GM23248 (cell line): ENCODE results near the gene PTPRK. TPM values are rescaled to one million over a fixed set of nuclear protein-coding genes. Genes with fewer than 3 reads are reported as not detected.
A peak's percentile ranks its signal among the peaks of the same experiment; 100 is the strongest.

Source experiments
- DNase-seq: peaks from one replicate; pipeline ENCODE4 v3.0.0-alpha.2; 2015
- H2AFZ ChIP-seq: fragments of 200-600 bp; sonication (generic); 2 replicates; pipeline ENCODE4 v1.6.1; 2016; ENCODE audit warnings: antibody characterized with exemption
- H3F3A ChIP-seq: fragments of 200-600 bp; sonication (generic); 2 replicates; pipeline ENCODE4 v1.6.1; 2016; ENCODE audit warnings: mild to moderate bottlenecking, antibody characterized with exemption, mixed run types; ENCODE audit not compliant: insufficient read depth
- H3K27ac ChIP-seq: fragments of 200-600 bp; sonication (generic); 2 replicates; pipeline ENCODE4 v1.5.1; 2016; ENCODE audit warnings: mild to moderate bottlenecking
- H3K27me3 ChIP-seq: fragments of 200-600 bp; sonication (generic); replicated peaks from 2 replicates; pipeline ENCODE4 v1.6.1; 2016; ENCODE audit warnings: mild to moderate bottlenecking; ENCODE audit not compliant: insufficient read depth
- H3K36me3 ChIP-seq: fragments of 200-600 bp; sonication (generic); 2 replicates; pipeline ENCODE4 v1.6.1; 2016; ENCODE audit warnings: low read depth, mild to moderate bottlenecking
- H3K4me1 ChIP-seq: fragments of 200-600 bp; sonication (generic); 2 replicates; pipeline ENCODE4 v1.6.1; 2016; ENCODE audit warnings: mild to moderate bottlenecking; ENCODE audit not compliant: insufficient read depth
- H3K4me2 ChIP-seq: fragments of 200-600 bp; sonication (generic); one replicate; pipeline ENCODE4 v1.6.1; 2016; ENCODE audit warnings: mild to moderate bottlenecking; ENCODE audit not compliant: unreplicated experiment
- H3K4me3 ChIP-seq: fragments of 200-600 bp; sonication (generic); 2 replicates; pipeline ENCODE4 v1.5.1; 2016; ENCODE audit warnings: mild to moderate bottlenecking
- H3K79me2 ChIP-seq: fragments of 200-600 bp; sonication (generic); 2 replicates; pipeline ENCODE4 v1.6.1; 2016; ENCODE audit warnings: mild to moderate bottlenecking; ENCODE audit not compliant: insufficient read depth
- H3K9ac ChIP-seq: fragments of 200-600 bp; sonication (generic); 2 replicates; pipeline ENCODE4 v1.6.1; 2016; ENCODE audit warnings: mild to moderate bottlenecking
- H3K9me2 ChIP-seq: fragments of 200-600 bp; sonication (generic); 2 replicates; pipeline ENCODE4 v1.6.1; 2016; ENCODE audit warnings: mixed run types, mild to moderate bottlenecking, moderate library complexity; ENCODE audit not compliant: insufficient read depth
- H3K9me3 ChIP-seq: fragments of 200-600 bp; sonication (generic); one replicate; pipeline ENCODE4 v1.6.1; 2017; ENCODE audit warnings: low read depth
- H4K20me1 ChIP-seq: fragments of 200-600 bp; sonication (generic); 2 replicates; pipeline ENCODE4 v1.6.0; 2016; ENCODE audit not compliant: insufficient read depth
- EZH2 ChIP-seq: fragments of 200-600 bp; sonication (generic); IDR thresholded peaks from 2 replicates; pipeline ENCODE4 v1.6.1; 2018; ENCODE audit warnings: antibody characterized with exemption, mild to moderate bottlenecking; ENCODE audit not compliant: insufficient read depth, poor library complexity, severe bottlenecking
- EZH2phosphoT487 ChIP-seq: fragments of 200-600 bp; sonication (generic); IDR thresholded peaks from 2 replicates; pipeline ENCODE4 v1.6.1; 2018; ENCODE audit warnings: antibody characterized with exemption, moderate library complexity, mild to moderate bottlenecking, low read depth; ENCODE audit not compliant: insufficient read depth
- WGBS, 2 experiments: methylation state at CpG; one replicate each; pipeline ENCODE4 v1.1.6; 2015 to 2017; ENCODE audit warnings: low lambda C conversion rate in 2 of 2, low coverage in 1 of 2; ENCODE audit errors: missing lambda C conversion rate in 2 of 2; 5-methylcytosine and 5-hydroxymethylcytosine counted together
- in situ Hi-C: fragments of 300-500 bp; cut with MboI; formaldehyde crosslinking; loops from 2 replicates; pipeline ENCODE4 v1.15.0; 2020
- polyA plus RNA-seq: library from polyadenylated mRNA; unstranded; fragments of >200 nt; fragmentation: Nextera tagmentation; extraction: Ambion mirVana; gene quantifications from 2 replicates; pipeline ENCODE4 v1.2.1, GENCODE V29; 2016
- total RNA-seq: library from RNA; depleted of rRNA; stranded (reverse); fragments of >200 nt; shearing (Covaris generic); gene quantifications from 2 replicates; pipeline ENCODE4 v1.2.3, GENCODE V29; 2014

Gene PTPRK
- total and polyA plus RNA-seq, 2 experiments from 2014 or later = 22.3 to 34.5 TPM

DNA sequence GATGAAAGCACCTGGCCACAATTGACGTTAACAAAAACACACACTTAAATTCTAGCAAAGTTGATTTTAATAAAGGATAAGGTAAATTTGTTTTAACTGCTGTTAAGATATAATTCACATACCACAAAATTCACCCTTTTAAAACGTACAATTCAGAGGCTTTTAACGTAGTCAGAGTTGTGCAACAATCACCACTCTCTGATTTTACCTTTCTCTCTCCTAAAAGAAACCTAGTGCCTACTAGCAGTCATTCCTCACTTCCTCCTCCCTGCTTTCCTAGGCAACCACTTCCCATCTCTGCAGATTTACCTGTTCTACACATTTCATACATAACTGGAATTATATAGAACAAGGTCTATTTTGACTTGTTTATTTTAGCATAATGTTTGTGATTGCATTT, 58.9 kb downstream of the PTPRK start:
- Histone ChIP-seq H3K9ac (no peak overlapping the region), H3K9me3 (no peaks in the 10 kb centered on the region), H3F3A (peaks cover 8% of the 10 kb centered on the region; the same call in 1 of the 2 replicates), H3K27me3 (no peaks in the 10 kb centered on the region), H3K27ac (no peak overlapping the region), H3K79me2 (peaks cover 58% of the 10 kb centered on the region), H3K9me2 (no peaks in the 10 kb centered on the region), H3K4me3 (no peak overlapping the region), H3K36me3 (no peaks in the 10 kb centered on the region), H3K4me1 (peaks cover 16% of the 10 kb centered on the region), H4K20me1 (no peaks in the 10 kb centered on the region; the same call in 1 of the 2 replicates), H3K4me2 (no peak overlapping the region), H2AFZ (no peak overlapping the region)
- TF ChIP-seq EZH2phosphoT487 = no peak
- TF ChIP-seq EZH2 = no peak
- no peak for DNase-seq
- WGBS, 2 experiments = 83 to 93% methylated on average over 3 of the region's 3 CpGs
- in situ Hi-C loops = no loop called here

DNA sequence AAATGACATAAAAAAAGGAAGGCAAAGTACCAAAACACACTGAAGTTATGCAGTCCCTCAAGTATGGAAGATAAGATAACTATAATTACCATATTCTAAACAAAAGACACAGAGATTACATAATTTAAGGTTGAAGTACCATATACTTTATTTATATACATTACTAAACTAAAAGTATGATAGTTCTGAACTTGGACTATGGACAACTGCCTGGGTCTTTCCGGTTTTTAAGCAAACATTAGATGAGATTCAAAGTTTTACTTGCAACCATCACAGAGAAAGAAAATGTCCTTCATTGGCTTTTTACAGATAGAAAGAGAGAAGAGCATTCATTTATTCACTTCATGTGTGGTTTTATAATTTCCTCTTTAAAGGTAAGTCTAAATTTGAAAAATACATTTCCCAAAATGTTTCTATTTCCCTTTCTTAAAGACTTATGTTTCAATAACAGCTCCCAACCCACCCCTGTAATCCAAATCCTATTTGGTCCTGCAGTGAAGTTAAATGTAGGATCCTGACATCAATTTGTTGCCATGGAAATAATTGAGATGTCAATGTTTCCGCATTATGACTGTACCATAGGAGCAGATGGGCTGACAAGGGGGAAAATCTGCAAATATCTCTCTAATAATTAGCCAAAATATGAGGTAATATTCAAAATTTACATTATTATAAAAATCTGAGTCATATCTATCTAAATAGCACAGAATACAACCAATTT, 63.7 kb downstream of the PTPRK start:
- 97 to 98% methylated on average over 2 of the region's 2 CpGs for whole genome bisulfite sequencing, 2 experiments
- Histone ChIP-seq H3K4me1 (no peaks in the 10 kb centered on the region), H3K9me2 (no peaks in the 10 kb centered on the region), H3K79me2 (peaks cover 70% of the 10 kb centered on the region), H3K27ac (no peak overlapping the region), H3K36me3 (no peaks in the 10 kb centered on the region), H3K27me3 (no peaks in the 10 kb centered on the region), H3K4me3 (no peak overlapping the region), H4K20me1 (no peaks in the 10 kb centered on the region; the same call in 1 of the 2 replicates), H2AFZ (no peak overlapping the region), H3K4me2 (no peak overlapping the region), H3K9me3 (no peaks in the 10 kb centered on the region), H3F3A (no peaks in the 10 kb centered on the region), H3K9ac (no peak overlapping the region)
- in situ Hi-C loops = no loop called here
- no peak for DNase-seq
- TF ChIP-seq EZH2phosphoT487 (no peak), EZH2 (no peak)

DNA sequence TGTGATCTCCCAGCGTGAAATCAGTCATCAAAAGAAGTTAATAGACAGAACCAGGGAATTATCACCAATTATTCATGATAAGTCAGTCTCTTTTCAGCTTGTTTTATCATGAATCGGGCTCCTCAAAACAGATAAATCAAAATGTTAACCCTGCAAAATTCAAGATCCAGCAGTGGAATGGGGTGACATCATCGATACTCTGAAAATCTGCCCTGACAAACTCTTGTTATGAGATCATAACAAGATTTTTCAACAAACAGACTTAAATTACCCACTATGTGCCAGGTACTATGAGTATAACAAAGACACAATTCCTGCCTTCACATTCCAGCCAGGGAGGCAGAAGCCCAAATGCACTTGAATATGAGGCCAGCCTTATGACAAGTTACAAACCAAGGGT, 64.4 kb downstream of the PTPRK start:
- 94 to 98% methylated on average over 3 of the region's 3 CpGs for WGBS, 2 experiments

GRCh38 chr6:128452713-128453112, 67.7 kb downstream of the PTPRK start:
- 92 to 98% methylated on average over 2 of the region's 2 CpGs for WGBS, 2 experiments

More for the DNA sequence above, 64.4 kb downstream of the PTPRK start:
- TF ChIP-seq EZH2phosphoT487 (no peak), EZH2 (no peak)
- Histone ChIP-seq H3K27ac (no peak overlapping the region), H4K20me1 (no peaks in the 10 kb centered on the region; the same call in 1 of the 2 replicates), H3K9me3 (no peaks in the 10 kb centered on the region), H3K9ac (no peak overlapping the region), H3K4me2 (no peak overlapping the region), H3K4me1 (no peaks in the 10 kb centered on the region), H3K36me3 (no peaks in the 10 kb centered on the region), H3K27me3 (no peaks in the 10 kb centered on the region), H3F3A (no peaks in the 10 kb centered on the region), H3K79me2 (peaks cover 76% of the 10 kb centered on the region), H3K9me2 (no peaks in the 10 kb centered on the region), H2AFZ (no peak overlapping the region), H3K4me3 (no peak overlapping the region)
- peak; percentile 1 for DNase-seq
- in situ Hi-C loops = no loop called here

More at GRCh38 chr6:128452713-128453112, 67.7 kb downstream of the PTPRK start:
- TF ChIP-seq EZH2 = no peak
- TF ChIP-seq EZH2phosphoT487 = no peak
- H3K4me1 ChIP-seq = no peaks in the 10 kb centered on the region
- no peak overlapping the region for H3K27ac ChIP-seq
- H3K79me2 ChIP-seq = peaks cover 62% of the 10 kb centered on the region
- H3K36me3 ChIP-seq = no peaks in the 10 kb centered on the region
- no peak for DNase-seq
- H3F3A ChIP-seq = no peaks in the 10 kb centered on the region
- no peak overlapping the region for H3K9ac ChIP-seq
- no peaks in the 10 kb centered on the region for H3K27me3 ChIP-seq
- no peak overlapping the region for H2AFZ ChIP-seq
- no peaks in the 10 kb centered on the region for H3K9me3 ChIP-seq
- H3K9me2 ChIP-seq = no peaks in the 10 kb centered on the region
- H4K20me1 ChIP-seq = no peaks in the 10 kb centered on the region
- in situ Hi-C loops = no loop called here
- no peak overlapping the region for H3K4me2 ChIP-seq
- H3K4me3 ChIP-seq = no peak overlapping the region
